ENCODE data around the gene PDGFC. TPM values are rescaled to one million over a fixed set of nuclear protein-coding genes. Genes with fewer than 3 reads are reported as not detected.

Gene PDGFC
- total RNA-seq, 1 donor from 2014 or later, result 31.3 TPM

- Histone ChIP-seq H3K4me1 (no peaks in the 10 kb centered on the region), H3K4me3 (no peak overlapping the region), H3K27ac (no peak overlapping the region), H3K36me3 (no peaks in the 10 kb centered on the region), H3K27me3 (no peaks in the 10 kb centered on the region), H3K9me3 (no peaks in the 10 kb centered on the region)
- ATAC-seq (peak; percentile 59), DNase-seq (no peak)
- intact Hi-C loops (cut with DNase I), result no loop called here
- TF ChIP-seq, protein P1, sequence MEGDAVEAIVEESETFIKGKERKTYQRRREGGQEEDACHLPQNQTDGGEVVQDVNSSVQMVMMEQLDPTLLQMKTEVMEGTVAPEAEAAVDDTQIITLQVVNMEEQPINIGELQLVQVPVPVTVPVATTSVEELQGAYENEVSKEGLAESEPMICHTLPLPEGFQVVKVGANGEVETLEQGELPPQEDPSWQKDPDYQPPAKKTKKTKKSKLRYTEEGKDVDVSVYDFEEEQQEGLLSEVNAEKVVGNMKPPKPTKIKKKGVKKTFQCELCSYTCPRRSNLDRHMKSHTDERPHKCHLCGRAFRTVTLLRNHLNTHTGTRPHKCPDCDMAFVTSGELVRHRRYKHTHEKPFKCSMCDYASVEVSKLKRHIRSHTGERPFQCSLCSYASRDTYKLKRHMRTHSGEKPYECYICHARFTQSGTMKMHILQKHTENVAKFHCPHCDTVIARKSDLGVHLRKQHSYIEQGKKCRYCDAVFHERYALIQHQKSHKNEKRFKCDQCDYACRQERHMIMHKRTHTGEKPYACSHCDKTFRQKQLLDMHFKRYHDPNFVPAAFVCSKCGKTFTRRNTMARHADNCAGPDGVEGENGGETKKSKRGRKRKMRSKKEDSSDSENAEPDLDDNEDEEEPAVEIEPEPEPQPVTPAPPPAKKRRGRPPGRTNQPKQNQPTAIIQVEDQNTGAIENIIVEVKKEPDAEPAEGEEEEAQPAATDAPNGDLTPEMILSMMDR (IDR thresholded peaks at IDR 0.05), result no peak
Observed at GRCh38 chr4:156898373-156899117, 73.1 kb downstream of the PDGFC start.

DNA sequence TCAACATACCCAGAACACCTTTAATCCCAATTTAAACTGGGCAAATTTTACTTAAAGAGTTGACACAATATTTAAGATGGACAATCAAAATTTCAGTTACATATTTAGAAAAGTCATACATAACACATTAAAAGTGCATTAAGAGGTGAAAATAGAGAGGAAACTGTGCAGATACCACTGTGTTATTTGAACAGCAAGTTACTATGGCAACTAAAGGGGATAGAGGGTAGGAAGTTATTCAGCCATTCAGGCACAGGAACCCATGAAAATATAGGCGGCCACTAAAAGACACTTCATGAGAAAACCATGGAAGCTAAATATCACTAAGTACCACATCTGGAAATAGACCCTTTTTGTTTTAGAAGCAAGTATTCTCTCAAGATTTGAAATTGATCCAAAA lies 75.1 kb downstream of the PDGFC start:
- Histone ChIP-seq H3K27me3 (no peaks in the 10 kb centered on the region), H3K4me1 (no peaks in the 10 kb centered on the region), H3K9me3 (no peaks in the 10 kb centered on the region), H3K4me3 (no peak overlapping the region), H3K27ac (no peak overlapping the region), H3K36me3 (no peaks in the 10 kb centered on the region)
- TF ChIP-seq, protein P1 (IDR thresholded peaks at IDR 0.05), result no peak
- ATAC-seq (no peak), DNase-seq (no peak)
- intact Hi-C loops (cut with DNase I), result no loop called here

DNA sequence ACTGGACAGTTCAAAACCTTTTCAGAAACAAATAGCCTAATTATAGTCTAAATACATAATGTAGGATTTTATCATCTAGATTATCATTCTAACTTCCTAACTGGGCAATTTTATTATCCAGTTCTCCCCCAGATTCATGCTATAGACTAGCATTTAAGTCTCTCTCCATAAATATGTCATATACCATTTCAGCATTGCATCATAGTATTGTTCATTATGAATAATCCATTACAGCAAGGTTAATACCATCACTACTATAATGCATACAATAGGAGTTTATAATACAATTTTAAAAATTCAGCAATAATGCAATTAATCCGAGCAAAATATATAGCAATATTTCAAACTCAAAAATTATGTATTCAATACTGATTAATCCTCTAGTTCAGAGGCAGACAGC lies 77.4 kb downstream of the PDGFC start:
- Histone ChIP-seq H3K9me3 (no peaks in the 10 kb centered on the region), H3K4me1 (no peaks in the 10 kb centered on the region), H3K27me3 (no peaks in the 10 kb centered on the region), H3K36me3 (no peaks in the 10 kb centered on the region), H3K27ac (no peak overlapping the region), H3K4me3 (no peak overlapping the region)
- TF ChIP-seq, protein P1 (IDR thresholded peaks at IDR 0.05), result no peak
- ATAC-seq, result no peak
- DNase-seq, result no peak
- intact Hi-C loops (cut with DNase I), result no loop called here

DNA sequence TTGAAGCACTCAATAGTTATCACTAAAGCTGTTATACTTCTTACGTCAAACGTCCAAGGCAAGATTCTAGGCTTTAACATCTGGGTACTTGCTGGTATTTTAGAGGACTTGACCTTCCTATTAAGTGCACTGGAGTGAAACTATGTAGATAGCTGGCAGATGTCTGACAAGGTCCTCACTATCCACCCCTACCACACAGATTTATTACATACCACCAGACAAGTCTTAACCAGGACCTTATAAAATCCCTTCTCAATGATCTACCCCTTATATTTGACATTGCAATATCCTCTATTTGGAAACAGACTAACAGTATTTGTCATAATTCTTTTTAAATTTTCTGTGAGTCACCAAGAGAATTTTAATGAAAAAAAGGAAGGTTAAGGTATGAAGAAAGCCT lies 78.8 kb downstream of the PDGFC start:
- H3K36me3 ChIP-seq, result no peaks in the 10 kb centered on the region
- ATAC-seq (no peak), DNase-seq (no peak)
- no peak overlapping the region for H3K4me3 ChIP-seq
- H3K4me1 ChIP-seq, result no peaks in the 10 kb centered on the region
- intact Hi-C loops (cut with DNase I), result no loop called here
- TF ChIP-seq, protein P1 (IDR thresholded peaks at IDR 0.05), result no peak
- H3K27ac ChIP-seq, result no peak overlapping the region
- H3K9me3 ChIP-seq, result no peaks in the 10 kb centered on the region
- no peaks in the 10 kb centered on the region for H3K27me3 ChIP-seq

GRCh38 chr4:156889616-156890594 lies 81.7 kb downstream of the PDGFC start:
- no peaks in the 10 kb centered on the region for H3K9me3 ChIP-seq
- intact Hi-C loops (cut with DNase I), result no loop called here
- H3K36me3 ChIP-seq, result no peaks in the 10 kb centered on the region
- TF ChIP-seq, protein P1 (IDR thresholded peaks at IDR 0.05), result no peak
- no peak overlapping the region for H3K27ac ChIP-seq
- no peak for DNase-seq
- no peak overlapping the region for H3K4me3 ChIP-seq
- ATAC-seq, result no peak
- H3K4me1 ChIP-seq, result no peaks in the 10 kb centered on the region
- no peaks in the 10 kb centered on the region for H3K27me3 ChIP-seq
